T-helper 22 cell (primary cell): Measurements from ENCODE around the gene MAGI2.

Experiments used
- DNase-seq: peaks from one replicate; pipeline ENCODE4 v3.0.0-alpha.2; 2020; ENCODE audit warnings: low read depth

MAGI2 gene

DNA sequence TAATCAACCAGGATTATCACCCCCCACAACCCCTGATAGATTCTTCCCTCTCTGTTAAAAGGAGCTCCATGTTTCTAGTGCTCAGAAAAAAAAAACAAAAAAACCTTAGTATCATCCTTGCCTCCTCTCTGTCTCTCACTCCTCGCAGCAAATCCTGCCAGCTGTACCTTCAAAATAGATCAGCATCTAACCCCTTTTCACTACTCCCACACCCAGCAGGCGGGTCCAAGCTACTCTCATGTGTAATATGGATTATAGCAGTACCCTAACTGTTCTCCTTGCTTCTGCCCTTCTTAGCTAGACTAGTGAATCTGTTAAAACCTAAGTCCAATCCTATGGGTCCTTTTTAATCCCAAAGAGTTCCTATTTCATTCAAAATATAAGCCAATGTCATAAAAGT lies 667.4 kb downstream of the MAGI2 start:
- DNase-seq = no peak

GRCh38 chr7:78783179-78783962 lies 670.1 kb downstream of the MAGI2 start:
- no peak for DNase-seq

DNA sequence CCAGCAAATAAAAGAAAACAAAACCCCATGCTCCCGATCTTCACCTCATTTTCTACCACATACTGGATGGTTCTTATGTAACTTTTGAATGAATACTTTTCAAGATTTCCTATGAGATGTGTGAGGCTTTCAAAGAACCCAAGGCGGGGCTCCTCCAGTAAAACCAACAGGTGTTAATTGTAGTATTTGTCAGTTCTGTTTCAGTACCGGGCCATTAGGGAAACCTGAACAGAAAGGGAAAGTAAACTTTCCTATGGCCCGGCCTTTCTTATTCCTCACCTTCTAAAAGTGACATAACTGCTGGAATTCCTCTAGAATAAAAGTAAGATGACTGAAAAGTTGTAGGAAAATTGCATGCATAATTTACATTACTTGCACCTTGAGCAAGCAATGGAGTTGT lies 672.9 kb downstream of the MAGI2 start:
- no peak for DNase-seq

DNA sequence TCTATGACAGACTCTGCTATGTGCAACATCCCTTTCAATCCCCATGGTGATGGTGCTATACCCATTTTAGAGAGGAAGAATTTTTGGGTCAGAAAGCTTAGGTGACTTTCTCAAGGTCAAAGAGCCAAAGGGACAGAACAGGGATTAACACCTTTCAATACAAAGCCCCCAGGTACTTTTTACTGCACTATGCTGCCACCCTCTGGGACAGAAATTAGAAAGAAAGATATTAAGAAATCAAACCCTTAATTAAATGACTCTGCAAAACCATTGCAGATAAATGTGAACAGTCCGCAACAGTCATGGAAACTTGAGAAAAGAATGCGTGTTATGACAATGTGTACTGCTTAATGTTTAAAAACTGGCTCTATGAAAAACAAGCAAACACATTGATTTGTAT lies 673.7 kb downstream of the MAGI2 start:
- DNase-seq = no peak

DNA sequence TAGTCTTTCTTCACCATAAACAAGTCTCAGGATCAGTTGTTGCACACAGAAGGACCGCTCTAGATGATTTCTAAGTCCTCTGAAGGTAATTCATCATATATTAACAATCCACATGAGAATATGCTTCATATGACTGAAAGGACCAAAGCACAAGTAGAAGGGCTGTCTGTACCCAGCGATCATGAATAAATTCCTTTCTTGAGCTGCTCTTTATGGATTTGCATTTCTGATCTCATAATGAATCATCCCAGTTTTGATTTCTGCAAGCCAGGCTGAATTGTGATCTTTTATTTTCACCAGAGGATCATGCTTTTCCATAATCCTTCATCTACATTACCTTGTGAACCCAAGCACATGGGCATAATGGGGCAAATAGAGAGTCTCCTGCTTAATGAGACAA lies 675.6 kb downstream of the MAGI2 start:
- DNase-seq = no peak

- no peak for DNase-seq
These were observed 682.8 kb downstream of the MAGI2 start for GRCh38 chr7:78770422-78771410.

- no peak for DNase-seq
These were observed 683.9 kb downstream of the MAGI2 start for GRCh38 chr7:78769481-78770101.

DNA sequence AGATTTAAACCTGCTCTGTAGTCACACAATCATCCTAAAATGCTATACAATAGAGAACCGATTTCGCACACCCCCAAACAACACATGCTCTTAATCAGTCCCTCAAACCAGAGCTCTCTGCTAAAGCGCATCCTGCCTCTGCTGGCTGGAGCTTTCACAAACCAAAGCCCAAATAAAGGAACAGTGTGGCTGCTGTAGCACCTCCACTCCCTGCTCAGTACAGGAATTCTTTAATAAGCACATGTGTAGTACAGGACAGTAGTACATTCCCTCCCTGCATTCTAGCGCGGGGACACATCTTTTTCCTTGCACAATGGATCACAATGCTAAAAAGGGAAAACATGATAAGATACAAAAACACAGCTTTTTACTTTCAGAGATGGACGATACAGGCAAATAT lies 684.6 kb downstream of the MAGI2 start:
- DNase-seq = no peak

DNA sequence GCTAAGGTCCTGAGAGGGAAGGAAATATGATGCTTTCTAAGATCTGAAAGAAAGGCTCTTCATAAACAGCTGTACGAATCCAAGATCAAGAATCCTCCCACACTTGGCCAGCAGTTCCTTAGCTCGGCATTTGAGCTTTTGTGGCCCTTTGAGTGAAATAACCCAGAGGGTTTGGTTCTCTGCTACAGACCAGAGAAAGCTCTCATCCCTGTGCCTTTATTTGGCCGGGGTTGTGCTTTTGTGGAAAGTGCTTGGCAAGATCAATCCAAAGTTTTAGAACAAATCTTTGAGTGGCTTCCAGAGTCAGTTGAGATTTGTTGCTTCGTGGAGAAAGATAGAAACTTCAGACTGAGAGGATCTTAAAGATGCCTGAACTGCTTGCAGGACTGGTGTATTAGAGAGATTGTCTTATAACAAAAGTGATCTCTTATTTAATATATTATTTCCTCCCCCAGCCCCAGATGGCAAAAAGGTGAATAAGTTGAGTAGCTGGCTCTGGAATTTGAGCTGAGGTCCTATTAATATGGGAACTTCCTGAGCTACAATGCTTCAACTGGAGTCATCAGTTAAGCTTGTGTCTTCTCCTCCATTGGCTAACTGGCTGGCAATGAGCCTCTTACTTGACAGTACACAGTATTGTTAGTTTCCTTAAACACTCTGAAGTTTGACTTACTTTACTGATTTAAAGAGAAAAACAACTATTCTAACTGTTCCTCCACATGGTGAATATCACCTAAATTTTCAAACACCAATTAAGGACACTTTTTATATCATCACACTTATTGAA lies 687.3 kb downstream of the MAGI2 start:
- no peak for DNase-seq

GRCh38 chr7:78764571-78764970 lies 688.9 kb downstream of the MAGI2 start:
- no peak for DNase-seq

DNA sequence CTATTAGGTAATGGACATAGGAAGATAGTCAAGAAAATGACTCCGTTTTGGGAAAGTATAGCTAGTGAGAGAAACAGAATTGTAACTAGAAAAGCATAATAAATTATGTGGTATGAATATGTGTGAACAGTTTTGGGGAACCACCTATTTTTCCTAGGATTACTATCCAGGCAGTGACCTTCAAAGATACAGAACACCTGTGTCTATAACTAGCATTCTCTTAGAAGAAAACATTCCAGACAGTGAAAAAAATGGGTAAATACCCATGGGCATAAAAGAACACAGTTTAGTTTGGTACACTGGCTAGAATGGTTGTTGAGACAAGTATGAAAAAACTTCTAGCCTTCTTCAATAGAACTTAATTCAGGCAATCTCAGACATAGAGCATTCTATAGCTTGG lies 690.8 kb downstream of the MAGI2 start:
- DNase-seq = no peak

GRCh38 chr7:78760620-78761355 lies 692.7 kb downstream of the MAGI2 start:
- no peak for DNase-seq

- no peak for DNase-seq
These were observed 700.9 kb downstream of the MAGI2 start for GRCh38 chr7:78752554-78752953.

- DNase-seq = no peak
These were observed 702.2 kb downstream of the MAGI2 start for GRCh38 chr7:78751253-78751652.

DNA sequence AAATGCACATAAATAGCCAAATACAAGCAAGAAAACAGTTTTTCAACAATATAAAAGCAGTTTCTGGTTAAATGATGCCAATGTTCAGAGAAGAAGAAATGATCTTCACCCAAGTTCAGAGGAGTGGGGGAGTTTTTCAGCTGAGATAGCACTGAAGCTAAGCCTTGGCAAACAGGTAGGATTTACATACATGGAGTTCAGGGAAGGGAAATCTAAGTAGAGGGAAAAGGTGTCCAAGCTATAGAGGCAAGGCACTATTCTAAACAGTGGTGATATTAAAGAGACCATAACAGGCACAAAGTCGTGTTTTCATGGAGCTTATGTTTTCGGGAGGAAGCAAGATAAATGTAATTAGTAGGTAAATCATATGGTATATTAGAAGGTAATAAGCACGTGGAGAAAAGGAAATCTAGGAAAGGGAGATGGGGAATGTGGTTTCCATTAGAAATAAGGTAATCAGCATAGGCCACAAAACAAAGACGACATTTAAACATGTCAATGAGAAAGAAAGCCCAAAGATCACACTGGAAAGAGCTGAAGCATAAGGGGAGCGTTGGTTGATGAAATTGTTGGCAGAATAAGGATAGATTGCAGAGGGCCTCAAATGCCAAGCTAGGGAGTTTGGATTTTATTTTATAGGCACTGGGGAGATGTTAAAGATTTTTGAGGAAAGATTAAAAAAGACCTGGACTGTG lies 704.3 kb downstream of the MAGI2 start:
- DNase-seq = no peak

DNA sequence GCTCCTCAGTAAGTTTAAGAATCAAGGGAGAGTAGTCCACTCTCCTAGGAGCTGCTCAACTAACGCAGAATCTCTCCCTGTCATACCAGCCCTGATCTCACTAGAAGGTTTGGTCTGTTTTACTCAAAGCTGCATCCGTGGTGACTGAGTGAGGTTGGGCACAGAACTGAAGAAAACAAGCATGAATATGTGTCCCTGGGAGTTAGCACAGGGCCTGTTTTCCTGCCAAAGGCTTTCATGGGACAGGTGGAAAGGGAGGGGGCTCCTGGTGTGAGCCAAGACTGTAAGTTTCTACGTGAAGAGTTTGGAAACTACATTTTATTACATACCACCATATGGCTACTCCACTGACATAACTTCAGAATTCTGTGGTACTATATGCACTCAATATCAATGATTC lies 705.9 kb downstream of the MAGI2 start:
- no peak for DNase-seq

GRCh38 chr7:78746301-78746700 lies 707.2 kb downstream of the MAGI2 start:
- no peak for DNase-seq

GRCh38 chr7:78742694-78743093 lies 710.8 kb downstream of the MAGI2 start:
- DNase-seq = no peak

DNA sequence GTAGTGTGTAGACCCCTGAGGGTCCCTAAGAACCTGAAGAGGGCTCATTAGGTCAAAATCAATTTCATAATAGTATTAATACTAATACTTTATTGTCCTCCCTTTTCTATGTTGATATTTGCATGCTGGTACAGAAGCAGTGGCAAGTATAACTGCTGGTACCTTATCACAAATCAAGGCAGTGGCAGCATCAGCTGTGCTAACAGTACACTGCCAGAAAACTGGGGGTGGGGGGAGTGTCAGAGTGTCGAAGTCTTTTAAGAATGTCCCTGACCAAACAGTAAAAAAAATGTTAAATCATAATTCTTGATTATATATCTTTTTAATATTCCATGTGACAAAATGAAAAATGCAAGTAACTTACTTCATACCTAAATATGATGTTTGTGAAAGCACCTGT lies 716.9 kb downstream of the MAGI2 start:
- DNase-seq = no peak

GRCh38 chr7:78734626-78735025 lies 718.8 kb downstream of the MAGI2 start:
- DNase-seq = no peak

GRCh38 chr7:78720066-78720465 lies 733.4 kb downstream of the MAGI2 start:
- no peak for DNase-seq
